ENCODE data around the gene GP2.

Gene GP2

GRCh38 chr16:20348365-20349185 is 21.3 kb upstream of the GP2 start:
- Histone ChIP-seq H3K27me3 (ENCODE audit: insufficient read depth, low read length, poor library complexity) (no peaks in the 10 kb centered on the region), H3K4me3 (ENCODE audit: low read depth in 1 of 2, low read length in 2 of 2) (no peak overlapping the region), H3K27ac (ENCODE audit: low read length) (no peak overlapping the region), H3K4me1 (ENCODE audit: insufficient read depth, low read length) (no peaks in the 10 kb centered on the region), H3K9me3 (ENCODE audit: insufficient read depth, low read length, severe bottlenecking) (no peaks in the 10 kb centered on the region), H4K20me1 (ENCODE audit: insufficient read depth, low read length) (no peaks in the 10 kb centered on the region), H2AFZ (ENCODE audit: low read depth, low read length) (no peak overlapping the region), H3K4me2 (ENCODE audit: insufficient read depth, low read length) (no peak overlapping the region), H3K9ac (ENCODE audit: low read depth, low read length) (no peak overlapping the region), H3K79me2 (ENCODE audit: insufficient read depth, low read length) (no peaks in the 10 kb centered on the region), H3K36me3 (ENCODE audit: insufficient read depth, low read length) (no peaks in the 10 kb centered on the region)
- ATAC-seq (ENCODE audit: insufficient read depth, low read depth) (no peak), DNase-seq (no peak)
- TF ChIP-seq CTCF (IDR thresholded peaks at IDR 0.05; ENCODE audit: borderline replicate concordance, extremely low read depth, low read length, poor library complexity, severe bottlenecking) = no peak

- H3K27me3 ChIP-seq (ENCODE audit: insufficient read depth, low read length, poor library complexity) = no peaks in the 10 kb centered on the region
- no peaks in the 10 kb centered on the region for H3K36me3 ChIP-seq (ENCODE audit: insufficient read depth, low read length)
- H3K4me2 ChIP-seq (ENCODE audit: insufficient read depth, low read length) = no peak overlapping the region
- H3K4me1 ChIP-seq (ENCODE audit: insufficient read depth, low read length) = no peaks in the 10 kb centered on the region
- no peak overlapping the region for H3K27ac ChIP-seq (ENCODE audit: low read length)
- TF ChIP-seq EZH2 (IDR thresholded peaks at IDR 0.05; ENCODE audit: borderline replicate concordance, low read depth, low read length, severe bottlenecking) (no peak), CTCF (IDR thresholded peaks at IDR 0.05; ENCODE audit: borderline replicate concordance, extremely low read depth, low read length, poor library complexity, severe bottlenecking) (no peak)
- ATAC-seq (ENCODE audit: insufficient read depth, low read depth) (no peak), DNase-seq (no peak)
- no peaks in the 10 kb centered on the region for H4K20me1 ChIP-seq (ENCODE audit: insufficient read depth, low read length)
- H3K9ac ChIP-seq (ENCODE audit: low read depth, low read length) = no peak overlapping the region
- no peak overlapping the region for H2AFZ ChIP-seq (ENCODE audit: low read depth, low read length)
- H3K9me3 ChIP-seq (ENCODE audit: insufficient read depth, low read length, severe bottlenecking) = no peaks in the 10 kb centered on the region
- H3K79me2 ChIP-seq (ENCODE audit: insufficient read depth, low read length) = no peaks in the 10 kb centered on the region
- H3K4me3 ChIP-seq (ENCODE audit: low read depth in 1 of 2, low read length in 2 of 2) = no peak overlapping the region
Measured at GRCh38 chr16:20347666-20348364, 20.5 kb upstream of the GP2 start.

- no peak overlapping the region for H3K4me3 ChIP-seq (ENCODE audit: low read depth in 1 of 2, low read length in 2 of 2)
- no peaks in the 10 kb centered on the region for H3K27me3 ChIP-seq (ENCODE audit: insufficient read depth, low read length, poor library complexity)
- H3K36me3 ChIP-seq (ENCODE audit: insufficient read depth, low read length) = no peaks in the 10 kb centered on the region
- no peak for DNase-seq
- H3K9ac ChIP-seq (ENCODE audit: low read depth, low read length) = no peak overlapping the region
- H3K4me1 ChIP-seq (ENCODE audit: insufficient read depth, low read length) = no peaks in the 10 kb centered on the region
- no peak for ATAC-seq (ENCODE audit: insufficient read depth, low read depth)
- H3K9me3 ChIP-seq (ENCODE audit: insufficient read depth, low read length, severe bottlenecking) = no peaks in the 10 kb centered on the region
- no peak for TF ChIP-seq CTCF (IDR thresholded peaks at IDR 0.05; ENCODE audit: borderline replicate concordance, extremely low read depth, low read length, poor library complexity, severe bottlenecking)
- TF ChIP-seq EZH2 (IDR thresholded peaks at IDR 0.05; ENCODE audit: borderline replicate concordance, low read depth, low read length, severe bottlenecking) = no peak
- no peaks in the 10 kb centered on the region for H3K79me2 ChIP-seq (ENCODE audit: insufficient read depth, low read length)
- no peak overlapping the region for H2AFZ ChIP-seq (ENCODE audit: low read depth, low read length)
- H3K4me2 ChIP-seq (ENCODE audit: insufficient read depth, low read length) = no peak overlapping the region
- no peak overlapping the region for H3K27ac ChIP-seq (ENCODE audit: low read length)
- H4K20me1 ChIP-seq (ENCODE audit: insufficient read depth, low read length) = no peaks in the 10 kb centered on the region
Measured at GRCh38 chr16:20344611-20345010, 17.3 kb upstream of the GP2 start.

Data from DND-41 (cell line).